Activated CD4-positive, alpha-beta T cell treated with anti-CD3 and anti-CD28 coated beads, Interleukin-2, amount 10 ng/mL, durations not matched to agents 7 days and 5 days (primary cell): ENCODE measurements around the gene NFS1. TPM values are rescaled to one million over a fixed set of nuclear protein-coding genes. Genes with fewer than 3 reads are reported as not detected.
"Not testable (repeated sequence)": the region's sequence is repeated elsewhere in the genome, so short reads cannot be mapped to it uniquely, and the experiment has no call there.

Source experiments
- CTCF ChIA-PET: fragments of 350-600 bp; sonication (Branson Sonifier 250); formaldehyde crosslinking; loops from one replicate; lab custom pipeline; 2021; ENCODE audit warnings: antibody characterized with exemption; lab: Charles Lee
- POLR2A ChIA-PET: fragments of 350-600 bp; sonication (Branson Sonifier 250); formaldehyde crosslinking; loops from one replicate; lab custom pipeline; 2021; ENCODE audit warnings: antibody characterized with exemption; lab: Charles Lee
- DNase-seq: peaks from one replicate; pipeline ENCODE4 v3.0.0-alpha.2; 2020
- H3K27ac Mint-ChIP-seq: one replicate; pipeline ENCODE4 v1.8.0; 2021; ENCODE audit warnings: mild to moderate bottlenecking, moderate library complexity, mixed read lengths
- H3K27me3 Mint-ChIP-seq: one replicate; pipeline ENCODE4 v1.8.0; 2021; ENCODE audit warnings: mixed read lengths
- H3K36me3 Mint-ChIP-seq: one replicate; pipeline ENCODE4 v1.8.0; 2021; ENCODE audit warnings: low read depth, mixed read lengths
- H3K4me1 Mint-ChIP-seq: one replicate; pipeline ENCODE4 v1.8.0; 2021; ENCODE audit warnings: mixed read lengths
- H3K4me3 Mint-ChIP-seq: one replicate; pipeline ENCODE4 v1.8.0; 2021; ENCODE audit warnings: mild to moderate bottlenecking, moderate library complexity, mixed read lengths
- H3K9me3 Mint-ChIP-seq: one replicate; pipeline ENCODE4 v1.8.0; 2021; ENCODE audit warnings: mixed read lengths
- total RNA-seq, 2 experiments: library from RNA; stranded (reverse); gene quantifications; one replicate each; pipeline ENCODE4 v1.2.3, GENCODE V29; 2021

The NFS1 gene
- total RNA-seq, 2 experiments from 2014 or later, result 33.2 to 36.6 TPM

DNA sequence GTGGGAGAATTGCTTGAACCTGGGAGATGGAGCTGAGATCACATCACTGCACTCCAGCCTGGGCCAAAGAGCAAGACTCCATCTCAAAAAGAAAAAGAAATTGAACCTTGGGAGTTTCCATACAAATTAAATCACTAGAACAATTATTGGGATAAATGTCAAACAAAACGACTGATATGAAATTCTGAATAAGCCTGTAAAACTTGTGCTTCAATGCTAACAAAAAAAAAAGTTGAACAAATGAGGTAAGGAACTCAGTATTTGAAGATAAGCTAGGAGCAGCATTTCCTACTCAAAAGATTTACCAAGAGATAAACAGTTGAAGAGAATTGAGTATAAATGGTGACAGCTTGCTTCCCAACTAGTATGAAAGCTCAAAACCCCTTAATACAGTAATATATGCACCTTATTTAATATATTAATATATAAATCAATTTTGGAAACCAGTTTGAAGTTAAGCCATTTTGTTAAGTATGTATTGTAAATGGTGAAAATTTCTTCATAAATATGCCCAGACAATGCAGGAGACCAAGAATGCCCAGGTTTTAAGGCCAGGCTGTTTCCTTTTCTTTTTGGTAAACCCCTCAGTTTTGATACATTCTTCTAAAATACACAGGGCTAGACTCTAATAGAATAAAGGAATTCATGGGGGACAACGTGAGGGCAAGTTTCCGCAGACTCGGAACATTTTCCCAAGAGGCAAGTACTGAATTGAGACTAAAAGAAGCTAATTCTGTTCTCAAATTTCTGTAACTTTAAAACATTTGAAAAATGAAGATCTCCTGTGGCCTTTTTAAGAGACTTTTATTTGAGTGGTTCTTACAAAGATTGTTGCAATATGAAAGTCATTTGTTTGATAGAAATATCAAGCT is 3.9 kb upstream of the NFS1 start:
- H3K4me3 Mint-ChIP-seq, result no peak overlapping the region

GRCh38 chr20:35702051-35702823 is 3.1 kb upstream of the NFS1 start:
- no peak for DNase-seq
- CTCF ChIA-PET, result interaction anchor here (0.6 to 1.6 kb wide), 3 partner anchors 9 to 41 kb away, joined by 3 to 4 read pairs (median 3); no protein-coding TSS in a partner anchor
- Mint-ChIP-seq H3K27ac (no peak overlapping the region), H3K4me3 (no peak overlapping the region), H3K36me3 (peaks cover 57% of the 10 kb centered on the region), H3K9me3 (no peaks in the 10 kb centered on the region), H3K4me1 (peaks cover 46% of the 10 kb centered on the region), H3K27me3 (no peaks in the 10 kb centered on the region)
- POLR2A ChIA-PET, result interaction anchor here (0.7 kb wide), 1 partner anchor 40 kb away, joined by 8 read pairs; the partner anchor contains the start of gene RBM39

More for the DNA sequence above, 3.9 kb upstream of the NFS1 start:
- POLR2A ChIA-PET, result no interaction called here
- Mint-ChIP-seq H3K27me3 (no peaks in the 10 kb centered on the region), H3K36me3 (peaks cover 60% of the 10 kb centered on the region), H3K9me3 (no peaks in the 10 kb centered on the region), H3K4me1 (peaks cover 38% of the 10 kb centered on the region), H3K27ac (no peak overlapping the region)
- DNase-seq, result no peak
- CTCF ChIA-PET, result interaction anchor here (0.6 kb wide), 1 partner anchor 32 kb away, joined by 3 read pairs; no protein-coding TSS in a partner anchor

DNA sequence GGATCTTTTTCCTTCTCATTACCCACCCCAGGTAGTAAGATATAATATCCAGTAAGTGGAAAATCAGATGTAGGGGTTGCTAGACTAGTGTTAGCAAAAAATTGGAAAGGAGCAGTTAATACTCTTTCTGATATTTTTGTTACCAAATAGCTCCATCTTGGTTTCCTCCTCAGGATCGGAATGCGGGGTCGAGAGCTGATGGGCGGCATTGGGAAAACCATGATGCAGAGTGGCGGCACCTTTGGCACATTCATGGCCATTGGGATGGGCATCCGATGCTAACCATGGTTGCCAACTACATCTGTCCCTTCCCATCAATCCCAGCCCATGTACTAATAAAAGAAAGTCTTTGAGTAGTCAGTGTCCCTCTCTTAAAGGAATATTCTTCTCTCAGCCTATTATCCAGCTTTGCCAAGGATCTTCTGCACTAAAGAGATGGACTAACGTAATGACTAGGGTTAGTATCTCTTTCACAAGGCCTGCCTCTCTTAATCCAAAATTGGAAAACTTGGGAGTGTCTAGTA is 1.5 kb upstream of the NFS1 start:
- peaks cover 49% of the 10 kb centered on the region for H3K36me3 Mint-ChIP-seq
- no peak for DNase-seq
- no peaks in the 10 kb centered on the region for H3K27me3 Mint-ChIP-seq
- POLR2A ChIA-PET, result no interaction called here
- H3K9me3 Mint-ChIP-seq, result no peaks in the 10 kb centered on the region
- CTCF ChIA-PET, result interaction anchor here (0.6 to 1.6 kb wide), 4 partner anchors 14 to 1343 kb away, joined by 3 read pairs; no protein-coding TSS in a partner anchor
- peaks cover 47% of the 10 kb centered on the region for H3K4me1 Mint-ChIP-seq
- peak overlapping the region; percentile 83 for H3K4me3 Mint-ChIP-seq
- H3K27ac Mint-ChIP-seq, result peak overlapping the region; percentile 95

GRCh38 chr20:35699957-35700624 is 939 bp upstream of the NFS1 start:
- Mint-ChIP-seq H3K9me3 (no peaks in the 10 kb centered on the region), H3K27me3 (no peaks in the 10 kb centered on the region), H3K36me3 (peaks cover 50% of the 10 kb centered on the region), H3K4me1 (peaks cover 50% of the 10 kb centered on the region), H3K27ac (peak overlapping the region; percentile 95), H3K4me3 (peak overlapping the region; percentile 83)
- ChIA-PET POLR2A (no interaction called here), CTCF (interaction anchor here (0.6 to 2.2 kb wide), 6 partner anchors 10 to 1344 kb away, joined by 3 to 7 read pairs (median 4); partner anchors contain the start of gene SCAND1)
- DNase-seq, result no peak

DNA sequence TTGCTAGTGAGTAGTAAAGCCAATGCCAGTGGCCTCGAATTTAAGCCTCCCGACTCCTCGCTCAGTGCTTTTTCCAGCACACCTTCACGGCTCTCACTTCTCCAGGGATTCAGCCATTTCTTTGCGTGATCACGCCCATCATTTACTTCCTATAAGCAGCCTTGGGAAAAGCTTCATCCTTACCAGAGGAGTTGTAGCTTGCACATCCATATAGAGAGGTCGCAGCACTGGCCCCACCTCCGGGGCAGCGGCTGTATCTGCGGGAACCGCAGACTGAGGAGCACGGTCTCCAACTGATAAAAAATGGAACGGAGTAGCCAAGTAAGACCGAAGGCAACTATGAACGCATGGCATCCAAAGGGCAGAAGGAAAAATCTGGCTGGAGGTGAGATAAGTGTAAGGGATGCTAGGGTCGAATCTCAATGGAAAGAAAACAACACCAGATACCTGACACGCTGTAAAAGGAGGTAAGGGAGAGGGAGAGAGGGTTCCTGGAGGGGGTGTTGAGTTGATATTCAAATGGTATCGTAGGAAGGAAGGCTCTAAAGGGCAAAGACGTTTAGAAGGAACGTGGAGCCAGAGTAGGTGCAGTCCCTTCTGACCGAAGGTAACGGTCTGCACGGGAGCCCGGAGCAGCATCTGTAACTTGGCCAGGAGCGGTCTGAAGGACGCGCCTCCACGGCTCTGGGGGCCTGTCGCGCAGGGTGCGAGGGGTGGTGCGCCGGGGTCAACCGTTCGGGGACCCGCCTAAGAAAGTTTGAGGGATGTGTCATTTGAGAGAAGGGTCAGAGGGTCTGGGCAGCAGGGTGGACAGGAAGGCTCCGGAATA is 640 bp downstream of the NFS1 start:
- POLR2A ChIA-PET, result interaction anchor here (0.6 kb wide), 1 partner anchor 76 kb away, joined by 3 read pairs; no protein-coding TSS in a partner anchor
- no peak for DNase-seq
- H3K4me1 Mint-ChIP-seq, result peaks cover 42% of the 10 kb centered on the region

GRCh38 chr20:35697696-35698297 is 1.4 kb downstream of the NFS1 start:
- CTCF ChIA-PET, result interaction anchor here (0.6 to 1.0 kb wide), 2 partner anchors 45 to 207 kb away, joined by 3 to 4 read pairs; partner anchors contain the start of gene RBM39
- H3K36me3 Mint-ChIP-seq, result peaks cover 31% of the 10 kb centered on the region
- H3K9me3 Mint-ChIP-seq, result no peaks in the 10 kb centered on the region
- peaks cover 39% of the 10 kb centered on the region for H3K4me1 Mint-ChIP-seq
- no peak for DNase-seq
- H3K27me3 Mint-ChIP-seq, result no peaks in the 10 kb centered on the region
- peak overlapping the region; percentile 85 for H3K27ac Mint-ChIP-seq
- H3K4me3 Mint-ChIP-seq, result peak overlapping the region; percentile 83
- POLR2A ChIA-PET, result interaction anchor here (0.6 kb wide), 1 partner anchor 77 kb away, joined by 3 read pairs; no protein-coding TSS in a partner anchor

More for the DNA sequence above, 640 bp downstream of the NFS1 start:
- H3K27me3 Mint-ChIP-seq, result no peaks in the 10 kb centered on the region
- peak overlapping the region; percentile 83 for H3K4me3 Mint-ChIP-seq
- CTCF ChIA-PET, result interaction anchor here (1.2 to 2.2 kb wide), 3 partner anchors 17 to 256 kb away, joined by 3 to 7 read pairs (median 7); partner anchors contain the start of gene SCAND1
- H3K9me3 Mint-ChIP-seq, result no peaks in the 10 kb centered on the region
- peak overlapping the region; percentile 85 for H3K27ac Mint-ChIP-seq
- H3K36me3 Mint-ChIP-seq, result peaks cover 36% of the 10 kb centered on the region

GRCh38 chr20:35695978-35696377 is 3.2 kb downstream of the NFS1 start:
- Mint-ChIP-seq H3K4me3 (peak overlapping the region; percentile 1), H3K27me3 (no peaks in the 10 kb centered on the region), H3K36me3 (peaks cover 21% of the 10 kb centered on the region), H3K4me1 (peaks cover 36% of the 10 kb centered on the region), H3K27ac (peak overlapping the region; percentile 46), H3K9me3 (no peaks in the 10 kb centered on the region)
- DNase-seq, result no peak
- ChIA-PET POLR2A (no interaction called here), CTCF (interaction anchor here (0.6 kb wide), 1 partner anchor 22 kb away, joined by 3 read pairs; no protein-coding TSS in a partner anchor)

DNA sequence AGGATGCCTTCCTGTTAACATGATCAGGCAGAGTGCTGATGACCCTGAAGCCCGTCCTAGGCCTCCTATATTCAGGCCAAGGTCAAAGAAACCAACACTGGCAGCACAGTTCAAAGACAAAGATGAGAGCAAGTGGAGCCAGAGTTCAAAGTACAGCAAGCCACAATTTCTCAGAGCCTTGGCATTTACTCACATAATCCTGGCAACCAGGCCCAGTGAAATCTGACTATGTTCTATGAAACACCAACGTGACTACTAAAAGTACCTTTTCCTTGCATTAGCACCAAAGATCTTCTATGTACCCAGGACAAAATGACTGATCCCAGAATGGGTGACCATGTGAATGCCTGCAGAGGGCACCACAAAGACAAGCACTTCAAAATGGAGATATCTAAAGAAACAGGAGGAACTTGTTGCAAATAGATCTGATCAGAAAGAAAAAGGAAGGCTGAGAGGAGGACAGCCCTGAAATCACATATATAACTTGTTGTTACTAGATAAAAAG is 3.9 kb downstream of the NFS1 start:
- H3K4me1 Mint-ChIP-seq, result peaks cover 29% of the 10 kb centered on the region
- H3K27me3 Mint-ChIP-seq, result no peaks in the 10 kb centered on the region
- H3K9me3 Mint-ChIP-seq, result no peaks in the 10 kb centered on the region
- ChIA-PET POLR2A (no interaction called here), CTCF (no interaction called here)
- peaks cover 20% of the 10 kb centered on the region for H3K36me3 Mint-ChIP-seq
- no peak overlapping the region for H3K4me3 Mint-ChIP-seq
- H3K27ac Mint-ChIP-seq, result no peak overlapping the region
- no peak for DNase-seq

- H3K27ac Mint-ChIP-seq, result no peak overlapping the region
- DNase-seq, result no peak
- H3K4me3 Mint-ChIP-seq, result no peak overlapping the region
- POLR2A ChIA-PET, result no interaction called here
- no peaks in the 10 kb centered on the region for H3K27me3 Mint-ChIP-seq
- CTCF ChIA-PET, result interaction anchor here (0.6 to 1.5 kb wide), 5 partner anchors 9 to 775 kb away, joined by 3 to 5 read pairs (median 3); partner anchors contain the start of gene ROMO1
- peaks cover 2% of the 10 kb centered on the region for H3K4me1 Mint-ChIP-seq
- H3K36me3 Mint-ChIP-seq, result peaks cover 29% of the 10 kb centered on the region
- peaks cover 3% of the 10 kb centered on the region for H3K9me3 Mint-ChIP-seq
Observed at GRCh38 chr20:35690265-35690664, 8.9 kb downstream of the NFS1 start.

DNA sequence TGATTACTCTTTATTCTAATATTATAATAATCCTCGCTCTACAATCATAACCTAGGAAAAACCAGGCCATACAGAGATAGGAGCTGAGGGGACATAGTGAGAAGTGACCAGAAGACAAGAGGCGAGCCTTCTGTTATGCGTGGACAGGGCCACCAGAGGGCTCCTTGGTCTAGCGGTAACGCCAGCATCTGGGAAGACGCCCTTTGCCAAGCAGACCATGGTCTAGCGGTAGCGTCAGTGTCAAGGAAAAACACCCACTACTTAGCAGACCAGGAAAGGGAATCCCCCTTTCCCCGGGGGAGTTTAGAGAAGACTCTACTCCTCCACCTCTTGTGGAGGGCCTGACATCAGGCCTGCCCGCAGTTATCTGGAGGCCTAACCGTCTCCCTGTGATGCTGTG is 12.3 kb downstream of the NFS1 start:
- H3K4me1 Mint-ChIP-seq, H3K27ac Mint-ChIP-seq, DNase-seq, H3K4me3 Mint-ChIP-seq, H3K27me3 Mint-ChIP-seq, H3K9me3 Mint-ChIP-seq, POLR2A ChIA-PET: not testable (repeated sequence)
- CTCF ChIA-PET, result interaction anchor here (0.6 to 1.6 kb wide), 5 partner anchors 12 to 28 kb away, joined by 3 to 4 read pairs (median 4); no protein-coding TSS in a partner anchor
- peaks cover 24% of the 10 kb centered on the region for H3K36me3 Mint-ChIP-seq
